22Rv1 (cell line): Measurements from ENCODE around the gene IQCH.

Experiments
- ZFX ChIP-seq: fragments of 450-650 bp; IDR thresholded peaks from 2 replicates; pipeline ENCODE4 v1.6.1; 2017; ENCODE audit warnings: antibody characterized with exemption, borderline replicate concordance
- TF ChIP-seq, protein P1 (sequence below): fragments of 450-650 bp; IDR thresholded peaks from 2 replicates; pipeline ENCODE4 v1.5.1; 2017; ENCODE audit warnings: mild to moderate bottlenecking

DNA sequence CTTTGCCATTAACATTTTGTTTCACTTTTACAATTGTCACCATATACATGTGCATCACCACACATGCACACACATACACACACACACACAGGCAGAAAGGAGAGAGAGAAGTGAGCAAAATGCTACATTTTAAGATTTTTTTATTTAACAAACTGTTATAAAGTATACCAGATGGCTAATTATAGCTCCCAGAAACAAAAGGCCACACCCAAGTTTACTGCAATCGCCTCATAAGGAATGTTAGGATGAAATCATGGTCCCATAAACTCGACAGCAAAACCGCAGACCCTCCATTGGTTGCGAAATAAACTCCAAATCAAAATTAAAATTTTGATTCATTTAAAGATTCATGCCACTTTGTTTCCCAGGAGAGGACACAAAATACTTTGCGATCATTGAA, 250.2 kb downstream of the IQCH start:
- TF ChIP-seq, protein P1, sequence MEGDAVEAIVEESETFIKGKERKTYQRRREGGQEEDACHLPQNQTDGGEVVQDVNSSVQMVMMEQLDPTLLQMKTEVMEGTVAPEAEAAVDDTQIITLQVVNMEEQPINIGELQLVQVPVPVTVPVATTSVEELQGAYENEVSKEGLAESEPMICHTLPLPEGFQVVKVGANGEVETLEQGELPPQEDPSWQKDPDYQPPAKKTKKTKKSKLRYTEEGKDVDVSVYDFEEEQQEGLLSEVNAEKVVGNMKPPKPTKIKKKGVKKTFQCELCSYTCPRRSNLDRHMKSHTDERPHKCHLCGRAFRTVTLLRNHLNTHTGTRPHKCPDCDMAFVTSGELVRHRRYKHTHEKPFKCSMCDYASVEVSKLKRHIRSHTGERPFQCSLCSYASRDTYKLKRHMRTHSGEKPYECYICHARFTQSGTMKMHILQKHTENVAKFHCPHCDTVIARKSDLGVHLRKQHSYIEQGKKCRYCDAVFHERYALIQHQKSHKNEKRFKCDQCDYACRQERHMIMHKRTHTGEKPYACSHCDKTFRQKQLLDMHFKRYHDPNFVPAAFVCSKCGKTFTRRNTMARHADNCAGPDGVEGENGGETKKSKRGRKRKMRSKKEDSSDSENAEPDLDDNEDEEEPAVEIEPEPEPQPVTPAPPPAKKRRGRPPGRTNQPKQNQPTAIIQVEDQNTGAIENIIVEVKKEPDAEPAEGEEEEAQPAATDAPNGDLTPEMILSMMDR: no peak
- no peak for TF ChIP-seq ZFX
